ENCODE data around the gene SIT1.

GRCh38 chr9:35628389-35628991, 22.2 kb downstream of the SIT1 start:
- no peak for TF ChIP-seq POLR2A (IDR thresholded peaks at IDR 0.05)
- TF ChIP-seq POLR2AphosphoS5 (IDR thresholded peaks at IDR 0.05) = no peak
